OCI-LY7 (cell line): ENCODE data around the gene HDAC4. TPM values are rescaled to one million over a fixed set of nuclear protein-coding genes. Genes with fewer than 3 reads are reported as not detected.

Experiments
- BruUV-seq: library from RNA; stranded (reverse); fragments of 400-500 nt; replicated peaks from 2 replicates; lab custom pipeline; 2021; lab: Mats Ljungman, UMichigan
- CTCF ChIA-PET: fragments of 300-600 bp; sonication (Branson Sonifier 250); formaldehyde crosslinking; loops from one replicate; lab custom pipeline; 2022; ENCODE audit warnings: antibody characterized with exemption; ENCODE audit not compliant: unreplicated experiment; lab: Charles Lee
- POLR2A ChIA-PET: fragments of 300-600 bp; sonication (Branson Sonifier 250); formaldehyde crosslinking; loops from one replicate; lab custom pipeline; 2022; ENCODE audit warnings: antibody characterized with exemption; lab: Charles Lee
- DNase-seq: peaks from one replicate; pipeline ENCODE4 v3.0.0-alpha.2; 2015; ENCODE audit warnings: low spot score
- H2AFZ ChIP-seq: fragments of 200-600 bp; sonication (generic), shearing (Covaris generic); 2 replicates; pipeline ENCODE4 v1.6.1; 2014; ENCODE audit warnings: mild to moderate bottlenecking, antibody characterized with exemption, low read length, moderate library complexity
- H3K27ac ChIP-seq: fragments of 200-600 bp; sonication (generic); 2 replicates; pipeline ENCODE4 v1.5.1; 2014; ENCODE audit warnings: mixed run types, low read depth, mild to moderate bottlenecking, moderate library complexity, low read length, inconsistent platforms; ENCODE audit not compliant: poor library complexity, severe bottlenecking
- H3K36me3 ChIP-seq: fragments of 200-600 bp; sonication (generic); 2 replicates; pipeline ENCODE4 v1.6.1; 2014; ENCODE audit warnings: mild to moderate bottlenecking, antibody characterized with exemption, low read length, moderate library complexity, mixed read lengths; ENCODE audit not compliant: insufficient read depth
- H3K4me1 ChIP-seq: fragments of 200-600 bp; sonication (generic); 2 replicates; pipeline ENCODE4 v1.5.1; 2014; ENCODE audit warnings: mild to moderate bottlenecking, low read length; ENCODE audit not compliant: insufficient read depth, poor library complexity, severe bottlenecking
- H3K4me2 ChIP-seq: fragments of 200-600 bp; sonication (generic); 2 replicates; pipeline ENCODE4 v1.6.1; 2014; ENCODE audit warnings: mild to moderate bottlenecking, low read length
- H3K4me3 ChIP-seq: fragments of 200-600 bp; sonication (generic); 2 replicates; pipeline ENCODE4 v1.5.1; 2014; ENCODE audit warnings: mild to moderate bottlenecking, low read depth, low read length; ENCODE audit not compliant: poor library complexity, severe bottlenecking
- H3K79me2 ChIP-seq: fragments of 200-600 bp; sonication (generic); 2 replicates; pipeline ENCODE4 v1.6.1; 2016; ENCODE audit warnings: low read depth, mild to moderate bottlenecking, low read length, moderate library complexity, mixed read lengths; ENCODE audit not compliant: insufficient read depth
- H3K9me2 ChIP-seq: fragments of 200-600 bp; sonication (generic); 2 replicates; pipeline ENCODE4 v1.6.1; 2016; ENCODE audit warnings: mild to moderate bottlenecking, low read length, mixed read lengths; ENCODE audit not compliant: insufficient read depth
- H3K9me3 ChIP-seq: fragments of 200-600 bp; sonication (generic); 2 replicates; pipeline ENCODE4 v1.6.1; 2014; ENCODE audit warnings: mild to moderate bottlenecking, mixed run types, low read length, mixed read lengths
- H4K20me1 ChIP-seq: fragments of 200-600 bp; sonication (generic); 2 replicates; pipeline ENCODE4 v1.6.1; 2014; ENCODE audit warnings: mild to moderate bottlenecking, antibody characterized with exemption, low read length, moderate library complexity, mixed read lengths; ENCODE audit not compliant: insufficient read depth
- CTCF ChIP-seq: fragments of 200-600 bp; sonication (generic); conservative IDR thresholded peaks from 2 replicates; pipeline ENCODE4 v1.5.1; 2014; ENCODE audit warnings: mild to moderate bottlenecking, antibody characterized with exemption, low read length, moderate library complexity, mixed read lengths
- EZH2phosphoT487 ChIP-seq: fragments of 200-600 bp; sonication (generic); IDR thresholded peaks from 2 replicates; pipeline ENCODE4 v1.6.1; 2018; ENCODE audit warnings: low read depth, borderline replicate concordance, mild to moderate bottlenecking, mixed run types, antibody characterized with exemption, low read length, moderate library complexity, mixed read lengths
- intact Hi-C: fragments of 100-400 bp; cut with micrococcal nuclease; formaldehyde crosslinking; loops from one replicate; pipeline ENCODE4 v1.10.0; 2022; ENCODE audit not compliant: unreplicated experiment
- total RNA-seq, 2 experiments: library from RNA; depleted of rRNA in 1 of 2; stranded (reverse); fragments of >200 nt in 1 of 2; shearing (Covaris generic) in 1 of 2; gene quantifications; 2 replicates each; pipeline ENCODE4 v1.2.3, GENCODE V29; 2014 to 2022

Gene HDAC4
- total RNA-seq, 2 experiments from 2014 or later, result 10.2 to 20.6 TPM

- no peak overlapping the region for H3K4me2 ChIP-seq
- POLR2A ChIA-PET, result no interaction called here
- H3K9me2 ChIP-seq, result no peaks in the 10 kb centered on the region
- no peak overlapping the region for H3K27ac ChIP-seq
- no peak overlapping the region for H3K4me3 ChIP-seq
- DNase-seq, result no peak
- H3K79me2 ChIP-seq, result no peaks in the 10 kb centered on the region
- CTCF ChIA-PET, result interaction anchor here (0.8 kb wide), 1 partner anchor 103 kb away, joined by 3 read pairs; no protein-coding TSS in a partner anchor
- H3K9me3 ChIP-seq, result no peaks in the 10 kb centered on the region
- no peaks in the 10 kb centered on the region for H3K4me1 ChIP-seq
- TF ChIP-seq CTCF, result no peak
- TF ChIP-seq EZH2phosphoT487, result no peak
- BruUV-seq, result no TSS peak
- no peak overlapping the region for H2AFZ ChIP-seq
- no peaks in the 10 kb centered on the region for H3K36me3 ChIP-seq
- intact Hi-C loops, result no loop called here
- no peaks in the 10 kb centered on the region for H4K20me1 ChIP-seq
Measured at GRCh38 chr2:239444626-239445577, 44.1 kb upstream of the HDAC4 start.

GRCh38 chr2:239443666-239444567 lies 43.1 kb upstream of the HDAC4 start:
- BruUV-seq, result no TSS peak
- Histone ChIP-seq H3K27ac (no peak overlapping the region), H3K36me3 (no peaks in the 10 kb centered on the region), H3K4me2 (no peak overlapping the region), H3K4me1 (no peaks in the 10 kb centered on the region), H3K4me3 (no peak overlapping the region), H4K20me1 (no peaks in the 10 kb centered on the region), H3K9me3 (no peaks in the 10 kb centered on the region), H2AFZ (no peak overlapping the region), H3K9me2 (no peaks in the 10 kb centered on the region), H3K79me2 (no peaks in the 10 kb centered on the region)
- intact Hi-C loops, result no loop called here
- CTCF ChIA-PET, result interaction anchor here (0.8 kb wide), 1 partner anchor 104 kb away, joined by 3 read pairs; no protein-coding TSS in a partner anchor
- DNase-seq, result no peak
- TF ChIP-seq EZH2phosphoT487 (no peak), CTCF (no peak)
- POLR2A ChIA-PET, result no interaction called here
